GM21825 (cell line): ENCODE measurements around the gene RHOT2.

Experiments used
- ATAC-seq: cut with Tn5 transposase; IDR thresholded peaks from one replicate; pipeline ENCODE4 v1.9.1; 2021; ENCODE audit warnings: mild to moderate bottlenecking, moderate library complexity; ENCODE audit not compliant: unreplicated experiment

The RHOT2 gene

GRCh38 chr16:667780-668518 lies at the start of gene RHOT2:
Gene RHOT2, plus strand, starts transcription at chr16:668132. Its CDS starts 68 bp downstream, at chr16:668200.
- ATAC-seq: peak; percentile 73

GRCh38 chr16:619476-620100 lies 48.3 kb upstream of the RHOT2 start:
- no peak for ATAC-seq

- no peak for ATAC-seq
Observed at GRCh38 chr16:620700-621525, 47.0 kb upstream of the RHOT2 start.

- no peak for ATAC-seq
Observed at GRCh38 chr16:621526-622105, 46.3 kb upstream of the RHOT2 start.

GRCh38 chr16:622920-623280 lies 45.0 kb upstream of the RHOT2 start:
- no peak for ATAC-seq

GRCh38 chr16:624526-625070 lies 43.3 kb upstream of the RHOT2 start:
- ATAC-seq: no peak

- no peak for ATAC-seq
Observed at GRCh38 chr16:625117-625976, 42.6 kb upstream of the RHOT2 start.

- ATAC-seq: no peak
Observed at GRCh38 chr16:625977-626765, 41.8 kb upstream of the RHOT2 start.

GRCh38 chr16:626787-627453 lies 41.0 kb upstream of the RHOT2 start:
- no peak for ATAC-seq

GRCh38 chr16:627454-628239 lies 40.3 kb upstream of the RHOT2 start:
- no peak for ATAC-seq

GRCh38 chr16:628321-629061 lies 39.4 kb upstream of the RHOT2 start:
- no peak for ATAC-seq

GRCh38 chr16:629185-629832 lies 38.6 kb upstream of the RHOT2 start:
- no peak for ATAC-seq

GRCh38 chr16:629833-630248 lies 38.1 kb upstream of the RHOT2 start:
- no peak for ATAC-seq

GRCh38 chr16:630249-630814 lies 37.6 kb upstream of the RHOT2 start:
- no peak for ATAC-seq

- ATAC-seq: no peak
Observed at GRCh38 chr16:630815-631405, 37.0 kb upstream of the RHOT2 start, which contains the start of gene WFIKKN1. Gene WFIKKN1, plus strand, starts transcription at chr16:630985. Its CDS starts 269 bp downstream, at chr16:631254.

GRCh38 chr16:631808-632358 lies 36.0 kb upstream of the RHOT2 start:
- no peak for ATAC-seq
